Measurements from ENCODE around the gene PTGER3.

GRCh38 chr1:71088645-71089287 is 41.1 kb upstream of the PTGER3 start:
- no peak for TF ChIP-seq POLR2AphosphoS5 (IDR thresholded peaks at IDR 0.05; ENCODE audit: low read depth)
- TF ChIP-seq CTCF (conservative IDR thresholded peaks at IDR 0.05; ENCODE audit: low read depth in 2 of 2) = no peak
- no peak for TF ChIP-seq JUNB (IDR thresholded peaks at IDR 0.05; ENCODE audit: unreplicated experiment)
- TF ChIP-seq CREB1 (CRISPR knock-in tag; IDR thresholded peaks at IDR 0.05; ENCODE audit: low read depth) = no peak
- TF ChIP-seq EZH2 (IDR thresholded peaks at IDR 0.05; ENCODE audit: low read depth, unreplicated experiment) = no peak
- TF ChIP-seq REST (IDR thresholded peaks at IDR 0.05; ENCODE audit: unreplicated experiment) = no peak
- TF ChIP-seq EZH2phosphoT487 (IDR thresholded peaks at IDR 0.05; ENCODE audit: unreplicated experiment) = no peak
- TF ChIP-seq ETS1 (IDR thresholded peaks at IDR 0.05) = no peak
- TF ChIP-seq ZNF114 (CRISPR knock-in tag; IDR thresholded peaks at IDR 0.05) = no peak
- TF ChIP-seq NANOG (IDR thresholded peaks at IDR 0.05; ENCODE audit: borderline replicate concordance) = no peak
- TF ChIP-seq ZNF331 (CRISPR knock-in tag; IDR thresholded peaks at IDR 0.05; ENCODE audit: low read depth) = no peak

All from GM23338 (cell line).